ENCODE measurements around the gene LSM4. TPM values are rescaled to one million over a fixed set of nuclear protein-coding genes. Genes with fewer than 3 reads are reported as not detected.

LSM4 gene
- total and polyA plus RNA-seq, 2 of the 13 experiments (the other 11 are each of a cell fraction or from before 2014, with no cell fraction given) = 65.8 to 166 TPM

DNA sequence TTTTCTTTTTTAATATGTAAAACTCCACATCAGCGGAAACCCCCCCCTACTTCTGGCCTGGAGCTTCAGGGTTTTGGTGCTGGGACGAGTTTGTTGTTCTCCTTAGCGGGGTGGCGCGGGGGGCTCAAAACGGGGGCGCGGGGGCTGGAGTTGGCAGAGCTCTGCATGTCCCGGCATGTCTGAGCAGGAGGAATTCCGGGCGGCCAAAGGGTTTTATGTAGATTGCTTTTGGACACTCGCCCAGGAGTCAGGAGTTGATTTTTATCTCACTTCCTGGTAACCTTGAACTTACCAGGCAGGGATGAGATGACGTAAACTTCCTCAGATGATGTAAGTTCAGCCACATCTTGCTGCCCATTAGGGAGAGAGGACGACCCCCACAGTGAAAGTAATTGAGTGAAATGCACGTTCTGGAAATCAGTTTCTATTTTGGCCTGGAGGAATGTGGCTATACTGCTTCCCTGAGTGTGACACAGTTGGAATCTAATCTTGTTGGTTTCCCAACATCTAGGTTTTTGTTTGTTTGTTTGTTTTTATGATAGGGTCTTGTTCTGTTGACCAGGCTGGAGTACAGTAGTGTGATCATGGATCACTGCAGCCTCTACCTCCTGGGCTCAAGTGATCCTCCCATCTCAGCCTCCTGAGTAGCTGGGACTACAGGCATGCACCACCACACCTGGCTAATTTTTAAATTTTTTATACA is 42.1 kb upstream of the LSM4 start (continued):
- TF ChIP-seq, protein P1, sequence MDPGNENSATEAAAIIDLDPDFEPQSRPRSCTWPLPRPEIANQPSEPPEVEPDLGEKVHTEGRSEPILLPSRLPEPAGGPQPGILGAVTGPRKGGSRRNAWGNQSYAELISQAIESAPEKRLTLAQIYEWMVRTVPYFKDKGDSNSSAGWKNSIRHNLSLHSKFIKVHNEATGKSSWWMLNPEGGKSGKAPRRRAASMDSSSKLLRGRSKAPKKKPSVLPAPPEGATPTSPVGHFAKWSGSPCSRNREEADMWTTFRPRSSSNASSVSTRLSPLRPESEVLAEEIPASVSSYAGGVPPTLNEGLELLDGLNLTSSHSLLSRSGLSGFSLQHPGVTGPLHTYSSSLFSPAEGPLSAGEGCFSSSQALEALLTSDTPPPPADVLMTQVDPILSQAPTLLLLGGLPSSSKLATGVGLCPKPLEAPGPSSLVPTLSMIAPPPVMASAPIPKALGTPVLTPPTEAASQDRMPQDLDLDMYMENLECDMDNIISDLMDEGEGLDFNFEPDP (CRISPR knock-in tag; conservative IDR thresholded peaks at IDR 0.05) = no peak
- TF ChIP-seq NBN (conservative IDR thresholded peaks at IDR 0.05) (no peak), ZNF446 (CRISPR knock-in tag; IDR thresholded peaks at IDR 0.05) (no peak), ATF7 (IDR thresholded peaks at IDR 0.05) (peak; percentile 94), ATF7 (CRISPR knock-in tag; IDR thresholded peaks at IDR 0.05) (peak; percentile 96), PHF8 (CRISPR knock-in tag; IDR thresholded peaks at IDR 0.05) (peak; percentile 24; the same call in 1 of the 2 replicates), SP140L (CRISPR knock-in tag; IDR thresholded peaks at IDR 0.05; ENCODE audit: borderline replicate concordance) (no peak), RBAK (CRISPR knock-in tag; IDR thresholded peaks at IDR 0.05) (no peak), PPARG (CRISPR knock-in tag; conservative IDR thresholded peaks at IDR 0.05) (peak; percentile 78), KLF15 (CRISPR knock-in tag; IDR thresholded peaks at IDR 0.05; ENCODE audit: borderline replicate concordance) (no peak), RFX1 (IDR thresholded peaks at IDR 0.05) (0 out of 2 replicates have a peak, but pooled peaks have one; percentile 3), ZNF75D (CRISPR knock-in tag; IDR thresholded peaks at IDR 0.05; ENCODE audit: borderline replicate concordance) (no peak), ZNF230 (CRISPR knock-in tag; IDR thresholded peaks at IDR 0.05) (no peak), KLF12 (CRISPR knock-in tag; IDR thresholded peaks at IDR 0.05; ENCODE audit: borderline replicate concordance) (no peak)
- TF ChIP-seq, protein P2, sequence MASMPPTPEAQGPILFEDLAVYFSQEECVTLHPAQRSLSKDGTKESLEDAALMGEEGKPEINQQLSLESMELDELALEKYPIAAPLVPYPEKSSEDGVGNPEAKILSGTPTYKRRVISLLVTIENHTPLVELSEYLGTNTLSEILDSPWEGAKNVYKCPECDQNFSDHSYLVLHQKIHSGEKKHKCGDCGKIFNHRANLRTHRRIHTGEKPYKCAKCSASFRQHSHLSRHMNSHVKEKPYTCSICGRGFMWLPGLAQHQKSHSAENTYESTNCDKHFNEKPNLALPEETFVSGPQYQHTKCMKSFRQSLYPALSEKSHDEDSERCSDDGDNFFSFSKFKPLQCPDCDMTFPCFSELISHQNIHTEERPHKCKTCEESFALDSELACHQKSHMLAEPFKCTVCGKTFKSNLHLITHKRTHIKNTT (CRISPR knock-in tag; IDR thresholded peaks at IDR 0.05) = no peak
- TF ChIP-seq, protein P3, sequence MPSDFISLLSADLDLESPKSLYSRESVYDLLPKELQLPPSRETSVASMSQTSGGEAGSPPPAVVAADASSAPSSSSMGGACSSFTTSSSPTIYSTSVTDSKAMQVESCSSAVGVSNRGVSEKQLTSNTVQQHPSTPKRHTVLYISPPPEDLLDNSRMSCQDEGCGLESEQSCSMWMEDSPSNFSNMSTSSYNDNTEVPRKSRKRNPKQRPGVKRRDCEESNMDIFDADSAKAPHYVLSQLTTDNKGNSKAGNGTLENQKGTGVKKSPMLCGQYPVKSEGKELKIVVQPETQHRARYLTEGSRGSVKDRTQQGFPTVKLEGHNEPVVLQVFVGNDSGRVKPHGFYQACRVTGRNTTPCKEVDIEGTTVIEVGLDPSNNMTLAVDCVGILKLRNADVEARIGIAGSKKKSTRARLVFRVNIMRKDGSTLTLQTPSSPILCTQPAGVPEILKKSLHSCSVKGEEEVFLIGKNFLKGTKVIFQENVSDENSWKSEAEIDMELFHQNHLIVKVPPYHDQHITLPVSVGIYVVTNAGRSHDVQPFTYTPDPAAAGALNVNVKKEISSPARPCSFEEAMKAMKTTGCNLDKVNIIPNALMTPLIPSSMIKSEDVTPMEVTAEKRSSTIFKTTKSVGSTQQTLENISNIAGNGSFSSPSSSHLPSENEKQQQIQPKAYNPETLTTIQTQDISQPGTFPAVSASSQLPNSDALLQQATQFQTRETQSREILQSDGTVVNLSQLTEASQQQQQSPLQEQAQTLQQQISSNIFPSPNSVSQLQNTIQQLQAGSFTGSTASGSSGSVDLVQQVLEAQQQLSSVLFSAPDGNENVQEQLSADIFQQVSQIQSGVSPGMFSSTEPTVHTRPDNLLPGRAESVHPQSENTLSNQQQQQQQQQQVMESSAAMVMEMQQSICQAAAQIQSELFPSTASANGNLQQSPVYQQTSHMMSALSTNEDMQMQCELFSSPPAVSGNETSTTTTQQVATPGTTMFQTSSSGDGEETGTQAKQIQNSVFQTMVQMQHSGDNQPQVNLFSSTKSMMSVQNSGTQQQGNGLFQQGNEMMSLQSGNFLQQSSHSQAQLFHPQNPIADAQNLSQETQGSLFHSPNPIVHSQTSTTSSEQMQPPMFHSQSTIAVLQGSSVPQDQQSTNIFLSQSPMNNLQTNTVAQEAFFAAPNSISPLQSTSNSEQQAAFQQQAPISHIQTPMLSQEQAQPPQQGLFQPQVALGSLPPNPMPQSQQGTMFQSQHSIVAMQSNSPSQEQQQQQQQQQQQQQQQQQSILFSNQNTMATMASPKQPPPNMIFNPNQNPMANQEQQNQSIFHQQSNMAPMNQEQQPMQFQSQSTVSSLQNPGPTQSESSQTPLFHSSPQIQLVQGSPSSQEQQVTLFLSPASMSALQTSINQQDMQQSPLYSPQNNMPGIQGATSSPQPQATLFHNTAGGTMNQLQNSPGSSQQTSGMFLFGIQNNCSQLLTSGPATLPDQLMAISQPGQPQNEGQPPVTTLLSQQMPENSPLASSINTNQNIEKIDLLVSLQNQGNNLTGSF (CRISPR knock-in tag; IDR thresholded peaks at IDR 0.05) = no peak
